SJSA1 (cell line): ENCODE data around the gene R3HDM1. TPM values are rescaled to one million over a fixed set of nuclear protein-coding genes. Genes with fewer than 3 reads are reported as not detected.
A peak's percentile ranks its signal among the peaks of the same experiment; 100 is the strongest.

Experiments
- DNase-seq, 2 experiments: peaks; one replicate each; pipeline ENCODE4 v3.0.0-alpha.2; 2015 to 2020; ENCODE audit warnings: low spot score in 2 of 2, low read depth in 1 of 2
- H3K27ac ChIP-seq: fragments of 250-450 bp; sonication (Bioruptor Pico); 2 replicates; pipeline ENCODE4 v1.5.1; 2020; ENCODE audit warnings: mild to moderate bottlenecking, moderate library complexity
- H3K27me3 ChIP-seq: fragments of 250-450 bp; sonication (Bioruptor Pico); replicated peaks from 2 replicates; pipeline ENCODE4 v1.5.1; 2020; ENCODE audit warnings: mild to moderate bottlenecking, moderate library complexity
- H3K36me3 ChIP-seq: fragments of 250-450 bp; sonication (Bioruptor Pico); 2 replicates; pipeline ENCODE4 v1.5.1; 2020; ENCODE audit warnings: mild to moderate bottlenecking
- H3K4me1 ChIP-seq: fragments of 250-450 bp; sonication (Bioruptor Pico); replicated peaks from 2 replicates; pipeline ENCODE4 v1.6.1; 2021; ENCODE audit warnings: mild to moderate bottlenecking
- H3K4me3 ChIP-seq: fragments of 250-450 bp; sonication (Bioruptor Pico); 2 replicates; pipeline ENCODE4 v1.5.1; 2020; ENCODE audit warnings: mild to moderate bottlenecking
- H3K9me3 ChIP-seq: fragments of 250-450 bp; sonication (Bioruptor Pico); replicated peaks from 2 replicates; pipeline ENCODE4 v1.5.1; 2020; ENCODE audit warnings: mild to moderate bottlenecking
- total RNA-seq: library from RNA; depleted of rRNA; stranded (reverse); fragments of >200 nt; shearing (Covaris generic); gene quantifications from 2 replicates; pipeline ENCODE4 v1.2.3, GENCODE V29; 2014; rRNA removed

R3HDM1 gene
- total RNA-seq, 1 experiment from 2014 or later = 8.8 TPM

GRCh38 chr2:135768863-135769262, 237.6 kb downstream of the R3HDM1 start:
- no peak overlapping the region for H3K4me3 ChIP-seq
- no peak for DNase-seq
- H3K27me3 ChIP-seq = no peaks in the 10 kb centered on the region
- no peak overlapping the region for H3K27ac ChIP-seq
- H3K9me3 ChIP-seq = no peaks in the 10 kb centered on the region
- peaks cover 12% of the 10 kb centered on the region for H3K4me1 ChIP-seq
- peaks cover 98% of the 10 kb centered on the region for H3K36me3 ChIP-seq

DNA sequence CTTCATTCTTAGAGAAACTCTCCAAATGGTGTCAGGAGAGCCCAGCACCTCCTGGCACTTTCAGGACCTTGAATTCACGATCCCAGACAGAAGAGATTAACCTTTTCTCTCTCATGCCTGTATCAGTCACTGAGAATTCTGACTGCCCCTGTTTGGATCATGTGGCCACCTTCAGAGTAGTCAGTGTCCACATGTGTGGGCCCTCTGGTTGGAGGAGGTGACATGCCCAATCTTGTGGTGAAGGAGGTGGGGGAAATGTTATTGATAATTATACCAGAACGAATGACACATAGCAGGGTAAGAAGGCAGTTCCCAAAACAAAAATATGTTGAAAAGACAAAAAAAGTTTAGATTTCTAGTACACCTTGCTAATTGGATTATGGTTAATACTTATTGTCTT, 242.0 kb downstream of the R3HDM1 start:
- Histone ChIP-seq H3K4me1 (peaks cover 16% of the 10 kb centered on the region), H3K36me3 (peaks cover 94% of the 10 kb centered on the region), H3K4me3 (no peak overlapping the region), H3K27me3 (no peaks in the 10 kb centered on the region), H3K9me3 (no peaks in the 10 kb centered on the region), H3K27ac (peak overlapping the region; percentile 56; the same call in 1 of the 2 replicates)
- DNase-seq = no peak

GRCh38 chr2:135773917-135774316, 242.6 kb downstream of the R3HDM1 start:
- Histone ChIP-seq H3K4me1 (peaks cover 12% of the 10 kb centered on the region), H3K27me3 (no peaks in the 10 kb centered on the region), H3K27ac (peak overlapping the region; percentile 56), H3K4me3 (no peak overlapping the region), H3K36me3 (peaks cover 94% of the 10 kb centered on the region), H3K9me3 (no peaks in the 10 kb centered on the region)
- no peak for DNase-seq

Other genes with a start within 250 kb of the R3HDM1 start
- gene ZRANB3, start 266 bp upstream of the R3HDM1 start, total RNA-seq = 3.8 and 9.3 TPM in 2 replicates
- 50.1 and 76.5 TPM in 2 replicates for gene UBXN4, start 210.4 kb downstream of the R3HDM1 start, total RNA-seq